ENCODE data around the gene KCNQ4. TPM values are rescaled to one million over a fixed set of nuclear protein-coding genes. Genes with fewer than 3 reads are reported as not detected.

KCNQ4 gene
- total and polyA plus RNA-seq, 10 of the 15 experiments (the other 5 are each of a cell fraction or from before 2014, with no cell fraction given) = 0.04 to 0.18 (median 0.08) TPM; not detected in 2

DNA sequence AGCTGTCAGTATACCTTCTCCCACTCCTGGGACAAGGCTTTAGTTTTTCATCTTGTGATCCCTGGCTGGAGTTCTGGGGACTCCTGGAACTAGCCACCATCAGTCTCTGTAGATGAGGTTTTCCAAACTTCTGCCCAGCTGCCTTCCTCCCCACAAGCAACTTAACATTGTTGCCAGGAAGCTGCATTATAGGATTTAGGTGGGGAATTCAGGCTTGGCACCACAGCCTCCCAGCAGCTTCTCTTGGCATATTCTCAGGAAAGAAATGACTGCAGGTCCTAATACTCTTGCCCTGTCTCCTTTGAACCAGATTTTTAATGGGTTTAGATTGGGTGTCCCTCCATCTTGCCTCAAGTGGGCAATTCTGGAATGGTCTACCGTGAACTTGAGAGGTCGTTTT is 18.6 kb upstream of the KCNQ4 start:
- H3K4me3 ChIP-seq = no peak overlapping the region; the same call in 1 of the 2 replicates
- peak overlapping the region; percentile 85 for H3K27ac ChIP-seq (ENCODE audit: control insufficient read depth, insufficient read depth)
- no TSS peak for BruUV-seq (replicated peaks)
- H3K79me2 ChIP-seq (ENCODE audit: control insufficient read depth, insufficient read depth, low read length) = peaks cover 7% of the 10 kb centered on the region; the same call in 1 of the 2 replicates
- POLR2A ChIA-PET = interaction anchor here (0.5 to 2.6 kb wide), 9 partner anchors 8 to 88 kb away, joined by 3 to 17 read pairs (median 5); partner anchors contain the start of gene NFYC
- RAD21 ChIA-PET (ENCODE audit: unreplicated experiment) = interaction anchor here (0.6 to 3.0 kb wide), 19 partner anchors 10 to 238 kb away, joined by 3 to 24 read pairs (median 4); partner anchors contain the start of genes NFYC and ZNF684
- H2AFZ ChIP-seq (ENCODE audit: control insufficient read depth, low read depth, low read length) = no peak overlapping the region
- H3K4me2 ChIP-seq (ENCODE audit: control insufficient read depth, insufficient read depth) = peak overlapping the region; percentile 82
- DNase-seq (ENCODE audit: low read depth, low spot score) (no peak), ATAC-seq (no peak), FAIRE-seq (no peak)
- CTCF ChIA-PET = interaction anchor here (0.8 to 2.8 kb wide), 22 partner anchors 9 to 621 kb away, joined by 3 to 63 read pairs (median 4); partner anchors contain the start of gene NFYC
- H3K9me3 ChIP-seq (replicated peaks; ENCODE audit: control insufficient read depth, insufficient read depth, low read length) = no peaks in the 10 kb centered on the region
- WGBS (ENCODE audit: insufficient coverage, insufficient replicate concordance, low lambda C conversion rate, missing lambda C conversion rate) = 100% methylated on average over 2 of the region's 2 CpGs
- H3K36me3 ChIP-seq (ENCODE audit: control insufficient read depth in 2 of 2, insufficient read depth in 2 of 2, low read length in 1 of 2) = peaks cover 37 to 55% of the 10 kb centered on the region in 2 experiments
- SMC1A ChIA-PET (ENCODE audit: uncharacterized antibody, unreplicated experiment) = interaction anchor here (0.8 to 3.0 kb wide), 26 partner anchors 9 to 152 kb away, joined by 3 to 39 read pairs (median 5); partner anchors contain the start of gene NFYC
- intact Hi-C loops (cut with micrococcal nuclease; ENCODE audit: unreplicated experiment) = loop anchor here (5.0 kb wide), 1 partner anchor 68 kb away; no protein-coding TSS in a partner anchor
- no peak for TF ChIP-seq PAX8 (IDR thresholded peaks at IDR 0.05)
- TF ChIP-seq RUNX3 (IDR thresholded peaks at IDR 0.05; ENCODE audit: low read length) = no peak
- no peak for TF ChIP-seq ZNF217 (IDR thresholded peaks at IDR 0.05)
- TF ChIP-seq STAT1 (conservative IDR thresholded peaks at IDR 0.05) = no peak
- no peak for TF ChIP-seq ATF7 (IDR thresholded peaks at IDR 0.05; ENCODE audit: low read depth)
- TF ChIP-seq RFX5 (IDR thresholded peaks at IDR 0.05; ENCODE audit: low read depth, low read length) = no peak
- TF ChIP-seq GABPA (IDR thresholded peaks at IDR 0.05; ENCODE audit: low read depth) = no peak
- TF ChIP-seq POLR2A (IDR thresholded peaks at IDR 0.05; ENCODE audit: low read depth, low read length) = no peak
- no peak for TF ChIP-seq SRF (IDR thresholded peaks at IDR 0.05; ENCODE audit: low read depth in 2 of 2, low read length in 2 of 2)
- TF ChIP-seq HDAC2 (IDR thresholded peaks at IDR 0.05) = no peak
- TF ChIP-seq PAX5 (IDR thresholded peaks at IDR 0.05; ENCODE audit: borderline replicate concordance, low read depth, low read length) = no peak
- TF ChIP-seq TCF7 (IDR thresholded peaks at IDR 0.05; ENCODE audit: borderline replicate concordance) = no peak
- H4K20me1 ChIP-seq (ENCODE audit: control insufficient read depth, insufficient read depth) = no peaks in the 10 kb centered on the region
- in situ Hi-C loops (cut with MboI) = no loop called here
- no peak overlapping the region for H3K9ac ChIP-seq (ENCODE audit: control insufficient read depth, insufficient read depth, low read length)
- peaks cover 42% of the 10 kb centered on the region for H3K4me1 ChIP-seq (ENCODE audit: control insufficient read depth, insufficient read depth, low read length)
- no peaks in the 10 kb centered on the region for H3K27me3 ChIP-seq (replicated peaks in 1 of 2; ENCODE audit: control insufficient read depth in 2 of 2, insufficient read depth in 2 of 2, low read length in 1 of 2)

All from GM12878 (cell line).